Neural cell (in vitro differentiated cells): Measurements from ENCODE around the gene BUD23. TPM values are rescaled to one million over a fixed set of nuclear protein-coding genes. Genes with fewer than 3 reads are reported as not detected.

Experiments
- H2AFZ ChIP-seq: fragments of 200-600, 300-800 bp; sonication (generic), shearing (Covaris generic); 2 replicates; pipeline ENCODE4 v1.6.0; 2014; ENCODE audit warnings: low read depth, mild to moderate bottlenecking, antibody characterized with exemption, low read length, moderate library complexity
- H3F3A ChIP-seq: fragments of 200-600 bp; shearing (Covaris generic); 2 replicates; pipeline ENCODE4 v1.6.1; 2016; ENCODE audit warnings: mild to moderate bottlenecking, moderate library complexity, mixed read lengths, antibody characterized with exemption, low read length; ENCODE audit not compliant: insufficient read depth, poor library complexity, severe bottlenecking
- H3K27ac ChIP-seq: fragments of 200-600, 300-800 bp; sonication (generic), shearing (Covaris generic); 2 replicates; pipeline ENCODE4 v1.5.1; 2014; ENCODE audit warnings: mild to moderate bottlenecking, low read length, moderate library complexity
- H3K27me3 ChIP-seq: fragments of 300-800, 200-600 bp; sonication (generic), shearing (Covaris generic); 2 replicates; pipeline ENCODE4 v1.6.0; 2014; ENCODE audit warnings: mild to moderate bottlenecking, low read depth, low read length, moderate library complexity; ENCODE audit not compliant: insufficient read depth
- H3K36me3 ChIP-seq: fragments of 300-800, 200-600 bp; sonication (generic), shearing (Covaris generic); 2 replicates; pipeline ENCODE4 v1.5.1; 2014; ENCODE audit warnings: mild to moderate bottlenecking, antibody characterized with exemption, low read length, moderate library complexity; ENCODE audit not compliant: insufficient read depth
- H3K4me2 ChIP-seq: fragments of 300-800, 200-600 bp; sonication (generic), shearing (Covaris generic); 2 replicates; pipeline ENCODE4 v1.6.0; 2014; ENCODE audit warnings: mild to moderate bottlenecking, low read length
- H3K4me3 ChIP-seq: fragments of 300-800, 200-600 bp; sonication (generic), shearing (Covaris generic); 2 replicates; pipeline ENCODE4 v1.5.1; 2014; ENCODE audit warnings: mild to moderate bottlenecking, low read length, moderate library complexity
- H3K79me2 ChIP-seq: fragments of 200-600 bp; shearing (Covaris generic); replicated peaks from 2 replicates; pipeline ENCODE4 v1.6.0; 2014; ENCODE audit warnings: mild to moderate bottlenecking, low read length, moderate library complexity; ENCODE audit not compliant: insufficient read depth
- H3K9ac ChIP-seq: fragments of 300-800, 200-600 bp; sonication (generic), shearing (Covaris generic); 2 replicates; pipeline ENCODE4 v1.6.1; 2016; ENCODE audit warnings: mild to moderate bottlenecking, low read length, mixed read lengths
- H3K9me2 ChIP-seq: fragments of 200-600 bp; shearing (Covaris generic); 2 replicates; pipeline ENCODE4 v1.6.1; 2016; ENCODE audit warnings: mild to moderate bottlenecking, low read length, mixed read lengths; ENCODE audit not compliant: insufficient read depth
- H3K9me3 ChIP-seq: fragments of 200-600, 300-800 bp; sonication (generic), shearing (Covaris generic); 2 replicates; pipeline ENCODE4 v1.6.1; 2016; ENCODE audit warnings: mild to moderate bottlenecking, mixed run types, low read length, moderate library complexity, mixed read lengths
- H4K20me1 ChIP-seq: fragments of 200-600 bp; shearing (Covaris generic); 2 replicates; pipeline ENCODE4 v1.6.1; 2016; ENCODE audit warnings: mild to moderate bottlenecking, mixed run types; ENCODE audit not compliant: insufficient read depth
- CTCF ChIP-seq: fragments of 450-650 bp; IDR thresholded peaks from 2 replicates; pipeline ENCODE4 v1.5.1; 2014; ENCODE audit warnings: antibody characterized with exemption, mild to moderate bottlenecking, moderate library complexity; ENCODE audit not compliant: poor library complexity, severe bottlenecking
- EP300 ChIP-seq: fragments of 450-650 bp; conservative IDR thresholded peaks from 2 replicates; pipeline ENCODE4 v1.6.1; 2014; ENCODE audit warnings: antibody characterized with exemption, mild to moderate bottlenecking, moderate library complexity; ENCODE audit not compliant: poor library complexity, severe bottlenecking
- EZH2 ChIP-seq: fragments of 200-600, 300-800 bp; shearing (Covaris generic), sonication (generic); IDR thresholded peaks from 2 replicates; pipeline ENCODE4 v1.6.1; 2014; ENCODE audit warnings: antibody characterized with exemption, low read length, borderline replicate concordance, mild to moderate bottlenecking; ENCODE audit not compliant: insufficient read depth, poor library complexity, severe bottlenecking
- MXI1 ChIP-seq: fragments of 450-650 bp; conservative IDR thresholded peaks from 2 replicates; pipeline ENCODE4 v1.6.1; 2014; ENCODE audit warnings: antibody characterized with exemption, mild to moderate bottlenecking; ENCODE audit not compliant: poor library complexity, severe bottlenecking
- POLR2AphosphoS5 ChIP-seq: IDR thresholded peaks from 2 replicates; pipeline ENCODE4 v1.6.1; 2012
- RAD21 ChIP-seq: fragments of 450-650 bp; conservative IDR thresholded peaks from 2 replicates; pipeline ENCODE4 v1.6.1; 2014; ENCODE audit warnings: antibody characterized with exemption, mild to moderate bottlenecking, moderate library complexity
- REST ChIP-seq: IDR thresholded peaks from 2 replicates; pipeline ENCODE4 v1.6.1; 2012; ENCODE audit warnings: borderline replicate concordance
- SMC3 ChIP-seq: fragments of 450-650 bp; conservative IDR thresholded peaks from 2 replicates; pipeline ENCODE4 v1.6.1; 2014; ENCODE audit warnings: antibody characterized with exemption, mild to moderate bottlenecking, moderate library complexity; ENCODE audit not compliant: poor library complexity
- TAF1 ChIP-seq: IDR thresholded peaks from 2 replicates; pipeline ENCODE4 v1.6.1; 2012; ENCODE audit warnings: low read depth
- polyA plus RNA-seq: library from polyadenylated mRNA; depleted of rRNA; stranded (reverse); fragments of >200 nt; gene quantifications from 2 replicates; pipeline ENCODE4 v1.2.3, GENCODE V29; 2014

BUD23 gene
- polyA plus RNA-seq, 1 donor from 2014 or later, result 82.9 TPM

GRCh38 chr7:73732397-73732796 is 49.0 kb downstream of the BUD23 start:
- no peaks in the 10 kb centered on the region for H3F3A ChIP-seq
- no peak overlapping the region for H3K9ac ChIP-seq
- no peaks in the 10 kb centered on the region for H3K79me2 ChIP-seq
- H3K9me3 ChIP-seq, result no peaks in the 10 kb centered on the region
- H3K9me2 ChIP-seq, result no peaks in the 10 kb centered on the region
- no peaks in the 10 kb centered on the region for H3K36me3 ChIP-seq
- H4K20me1 ChIP-seq, result no peaks in the 10 kb centered on the region
- H3K27ac ChIP-seq, result no peak overlapping the region
- no peaks in the 10 kb centered on the region for H3K27me3 ChIP-seq
- no peak overlapping the region for H2AFZ ChIP-seq
- no peak for TF ChIP-seq EZH2
- TF ChIP-seq MXI1, result no peak
- TF ChIP-seq TAF1, result no peak
- TF ChIP-seq CTCF, result no peak
- no peak for TF ChIP-seq POLR2AphosphoS5
- TF ChIP-seq EP300, result no peak
- TF ChIP-seq REST, result no peak
- no peak for TF ChIP-seq SMC3
- no peak for TF ChIP-seq RAD21
- no peak overlapping the region for H3K4me2 ChIP-seq
- H3K4me3 ChIP-seq, result no peak overlapping the region

GRCh38 chr7:73734619-73735527 is 51.5 kb downstream of the BUD23 start:
- no peaks in the 10 kb centered on the region for H4K20me1 ChIP-seq
- H3K4me2 ChIP-seq, result no peak overlapping the region
- H2AFZ ChIP-seq, result no peak overlapping the region
- H3K36me3 ChIP-seq, result no peaks in the 10 kb centered on the region
- H3F3A ChIP-seq, result no peaks in the 10 kb centered on the region
- TF ChIP-seq SMC3, result peak; percentile 21
- peak; percentile 33 for TF ChIP-seq RAD21
- no peak for TF ChIP-seq EZH2
- TF ChIP-seq TAF1, result no peak
- peak; percentile 53 for TF ChIP-seq CTCF
- no peak for TF ChIP-seq POLR2AphosphoS5
- no peaks in the 10 kb centered on the region for H3K9me2 ChIP-seq
- no peaks in the 10 kb centered on the region for H3K79me2 ChIP-seq
- no peak overlapping the region for H3K4me3 ChIP-seq
- H3K27me3 ChIP-seq, result no peaks in the 10 kb centered on the region
- no peak overlapping the region for H3K9ac ChIP-seq
- H3K9me3 ChIP-seq, result no peaks in the 10 kb centered on the region
- H3K27ac ChIP-seq, result no peak overlapping the region
